SH-SY5Y (cell line): ENCODE measurements around the gene PTTG1IP.

Experiments used
- GATA2 ChIP-seq: IDR thresholded peaks from 2 replicates; pipeline ENCODE4 v1.6.1; 2011; ENCODE audit warnings: mild to moderate bottlenecking, low read depth, low read length
- GATA3 ChIP-seq: IDR thresholded peaks from 2 replicates; pipeline ENCODE4 v1.6.1; 2011; ENCODE audit warnings: low read depth, mild to moderate bottlenecking, low read length, moderate library complexity

DNA sequence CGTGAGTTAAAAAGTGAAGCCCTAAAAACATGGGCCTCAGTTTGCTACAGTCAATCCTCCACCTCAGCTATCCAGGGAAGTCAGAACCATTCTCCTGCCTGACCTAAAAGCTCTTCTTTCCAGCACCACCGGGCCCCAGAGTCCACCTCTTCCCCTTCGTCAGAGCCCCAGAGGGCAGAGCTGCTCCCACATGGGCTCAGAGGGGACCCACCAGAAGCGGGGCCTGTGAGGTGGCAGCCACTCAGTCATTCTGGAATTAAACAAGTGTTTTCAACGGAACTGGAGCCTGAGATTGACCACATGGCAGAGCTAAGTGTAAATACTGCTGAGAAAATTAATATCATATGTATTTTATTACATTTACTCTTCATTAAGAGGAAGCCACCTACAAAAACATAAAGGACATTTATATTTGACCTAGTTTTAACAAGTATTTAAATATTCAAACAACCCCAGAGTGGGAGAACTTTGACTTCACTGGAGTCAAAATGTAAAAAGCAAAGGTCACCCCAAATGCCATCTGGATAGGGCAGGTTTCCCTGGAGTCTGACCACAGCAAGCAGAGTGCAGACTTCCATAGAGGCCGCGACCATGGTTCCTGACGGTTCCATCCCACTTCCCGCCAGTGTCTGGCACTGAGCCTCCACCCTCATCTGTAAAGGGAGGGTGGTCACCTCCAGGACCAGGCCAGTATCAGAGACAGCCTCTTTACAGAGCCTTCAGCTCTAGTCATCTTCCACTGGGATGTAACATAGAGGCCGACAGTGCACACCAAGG lies 57.5 kb downstream of the PTTG1IP start:
- TF ChIP-seq GATA2 (no peak), GATA3 (no peak)
